ENCODE results near the gene CD6. TPM values are rescaled to one million over a fixed set of nuclear protein-coding genes. Genes with fewer than 3 reads are reported as not detected.

Gene CD6
- total and polyA plus RNA-seq, 2 experiments from 2014 or later, result 4.2 TPM; not detected in 1

- no peak for DNase-seq (ENCODE audit: low read depth in 1 of 2, low spot score in 1 of 2)
- no peaks in the 10 kb centered on the region for H3K9me3 ChIP-seq (ENCODE audit: low read depth)
- H3K27me3 ChIP-seq, result no peaks in the 10 kb centered on the region
- no peak overlapping the region for H3K4me3 ChIP-seq
- no peak overlapping the region for H3K27ac ChIP-seq
- TF ChIP-seq CTCF (IDR thresholded peaks at IDR 0.05; ENCODE audit: low read depth, low read length), result no peak
- H3K4me1 ChIP-seq (ENCODE audit: low read depth), result peaks cover 13% of the 10 kb centered on the region
- H3K36me3 ChIP-seq, result peaks cover 25% of the 10 kb centered on the region
Measured at GRCh38 chr11:60935676-60936442, 35.6 kb upstream of the CD6 start.

- Histone ChIP-seq H3K4me3 (no peak overlapping the region), H3K4me1 (ENCODE audit: low read depth) (peaks cover 13% of the 10 kb centered on the region), H3K27ac (no peak overlapping the region), H3K27me3 (no peaks in the 10 kb centered on the region), H3K9me3 (ENCODE audit: low read depth) (no peaks in the 10 kb centered on the region), H3K36me3 (peaks cover 17% of the 10 kb centered on the region)
- no peak for TF ChIP-seq CTCF (IDR thresholded peaks at IDR 0.05; ENCODE audit: low read depth, low read length)
- no peak for DNase-seq (ENCODE audit: low read depth in 1 of 2, low spot score in 1 of 2)
Measured at GRCh38 chr11:60936467-60937143, 34.9 kb upstream of the CD6 start.

- no peak for TF ChIP-seq CTCF (IDR thresholded peaks at IDR 0.05; ENCODE audit: low read depth, low read length)
- H3K4me3 ChIP-seq, result no peak overlapping the region
- H3K36me3 ChIP-seq, result peaks cover 12% of the 10 kb centered on the region
Measured at GRCh38 chr11:60937144-60937527, 34.3 kb upstream of the CD6 start.

GRCh38 chr11:60937811-60938210 is 33.7 kb upstream of the CD6 start:
- H3K36me3 ChIP-seq, result peaks cover 7% of the 10 kb centered on the region
- no peak overlapping the region for H3K4me3 ChIP-seq
- no peak for DNase-seq (ENCODE audit: low read depth in 1 of 2, low spot score in 1 of 2)
- no peak for TF ChIP-seq CTCF (IDR thresholded peaks at IDR 0.05; ENCODE audit: low read depth, low read length)
- no peaks in the 10 kb centered on the region for H3K9me3 ChIP-seq (ENCODE audit: low read depth)
- H3K27me3 ChIP-seq, result no peaks in the 10 kb centered on the region
- H3K4me1 ChIP-seq (ENCODE audit: low read depth), result peaks cover 13% of the 10 kb centered on the region
- H3K27ac ChIP-seq, result no peak overlapping the region

More at GRCh38 chr11:60937144-60937527, 34.3 kb upstream of the CD6 start:
- Histone ChIP-seq H3K27ac (no peak overlapping the region), H3K27me3 (no peaks in the 10 kb centered on the region), H3K4me1 (ENCODE audit: low read depth) (peaks cover 13% of the 10 kb centered on the region), H3K9me3 (ENCODE audit: low read depth) (no peaks in the 10 kb centered on the region)
- no peak for DNase-seq (ENCODE audit: low read depth in 1 of 2, low spot score in 1 of 2)

- no peaks in the 10 kb centered on the region for H3K27me3 ChIP-seq
- peaks cover 7% of the 10 kb centered on the region for H3K36me3 ChIP-seq
- no peak overlapping the region for H3K4me3 ChIP-seq
- H3K27ac ChIP-seq, result no peak overlapping the region
- H3K9me3 ChIP-seq (ENCODE audit: low read depth), result no peaks in the 10 kb centered on the region
- TF ChIP-seq CTCF (IDR thresholded peaks at IDR 0.05; ENCODE audit: low read depth, low read length), result no peak
- H3K4me1 ChIP-seq (ENCODE audit: low read depth), result peaks cover 13% of the 10 kb centered on the region
- no peak for DNase-seq (ENCODE audit: low read depth in 1 of 2, low spot score in 1 of 2)
Measured at GRCh38 chr11:60938500-60938899, 33.0 kb upstream of the CD6 start.
